Activated CD4-positive, alpha-beta memory T cell treated with anti-CD3 and anti-CD28 coated beads, Interleukin-2, amount 10 ng/mL, durations not matched to agents 7 days and 5 days (primary cell): Measurements from ENCODE around the gene PALD1. TPM values are rescaled to one million over a fixed set of nuclear protein-coding genes. Genes with fewer than 3 reads are reported as not detected.

ENCODE experiments used
- CTCF ChIA-PET: fragments of 350-600 bp; sonication (Branson Sonifier 250); formaldehyde crosslinking; loops from one replicate; lab custom pipeline; 2021; ENCODE audit warnings: antibody characterized with exemption, inconsistent platforms; lab: Charles Lee
- POLR2A ChIA-PET: fragments of 350-600 bp; sonication (Branson Sonifier 250); formaldehyde crosslinking; loops from one replicate; lab custom pipeline; 2021; ENCODE audit warnings: antibody characterized with exemption; lab: Charles Lee
- DNase-seq: peaks from one replicate; pipeline ENCODE4 v3.0.0-alpha.2; 2020
- H3K27ac Mint-ChIP-seq: one replicate; pipeline ENCODE4 v1.8.0; 2021; ENCODE audit warnings: mild to moderate bottlenecking, mixed read lengths
- H3K27me3 Mint-ChIP-seq: one replicate; pipeline ENCODE4 v1.8.0; 2021; ENCODE audit warnings: mixed read lengths
- H3K36me3 Mint-ChIP-seq: one replicate; pipeline ENCODE4 v1.8.0; 2021; ENCODE audit warnings: low read depth, mixed read lengths
- H3K4me1 Mint-ChIP-seq: one replicate; pipeline ENCODE4 v1.8.0; 2021; ENCODE audit warnings: mixed read lengths
- H3K4me3 Mint-ChIP-seq: one replicate; pipeline ENCODE4 v1.8.0; 2021; ENCODE audit warnings: mild to moderate bottlenecking, mixed read lengths
- H3K9me3 Mint-ChIP-seq: one replicate; pipeline ENCODE4 v1.8.0; 2021; ENCODE audit warnings: mixed read lengths
- total RNA-seq, 2 experiments: library from RNA; stranded (reverse); gene quantifications; one replicate each; pipeline ENCODE4 v1.2.3, GENCODE V29; 2021

PALD1 gene
- total RNA-seq, 2 experiments from 2014 or later, result 0.08 to 0.15 TPM

- Mint-ChIP-seq H3K4me3 (no peak overlapping the region), H3K36me3 (no peaks in the 10 kb centered on the region), H3K27me3 (peaks cover 12% of the 10 kb centered on the region), H3K9me3 (no peaks in the 10 kb centered on the region), H3K27ac (no peak overlapping the region), H3K4me1 (no peaks in the 10 kb centered on the region)
- POLR2A ChIA-PET, result no interaction called here
- no peak for DNase-seq
- CTCF ChIA-PET, result no interaction called here
Observed at GRCh38 chr10:70507966-70508365, 29.4 kb downstream of the PALD1 start.

DNA sequence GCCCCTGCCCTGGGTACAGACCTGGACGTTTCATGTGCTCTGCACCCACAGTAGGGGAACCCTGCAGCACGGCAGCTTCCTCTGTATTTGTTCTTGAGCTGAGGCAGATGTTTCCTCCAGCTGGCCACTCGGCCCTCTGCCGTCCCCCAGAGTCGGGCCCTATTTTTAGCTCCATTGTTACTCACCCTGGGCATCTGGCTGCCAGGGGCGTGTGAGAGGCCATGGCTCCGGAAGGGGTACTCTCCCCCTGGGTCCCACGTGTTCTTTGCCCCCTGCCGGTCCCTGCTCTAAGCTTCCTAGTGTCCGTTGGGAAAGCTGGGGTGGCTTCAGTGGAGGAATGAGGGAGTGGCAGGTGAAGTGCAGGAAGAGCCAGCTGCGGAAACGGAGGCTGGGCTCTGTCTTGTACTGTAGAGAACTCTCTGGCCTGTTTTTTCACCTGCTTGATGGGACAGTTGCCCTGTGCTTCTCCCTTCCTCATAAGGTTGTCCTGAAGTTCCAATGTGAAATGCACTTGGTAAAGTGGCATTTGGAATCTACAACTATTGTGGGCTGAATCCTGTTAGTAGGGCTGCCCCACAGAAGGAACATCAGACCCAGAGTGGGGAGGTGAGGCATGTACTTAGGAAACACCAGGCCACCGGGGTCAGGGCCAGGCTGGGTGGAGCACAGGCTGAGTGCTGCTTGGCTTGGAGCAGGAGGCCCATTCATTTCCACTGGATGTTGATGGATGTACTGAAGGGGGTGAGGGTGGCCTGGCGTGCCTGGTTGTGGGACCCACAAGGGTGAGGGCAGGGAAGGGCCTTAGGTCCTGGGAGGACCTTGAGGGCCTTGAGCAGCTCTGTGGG is 30.6 kb downstream of the PALD1 start:
- ChIA-PET CTCF (no interaction called here), POLR2A (no interaction called here)
- Mint-ChIP-seq H3K4me3 (no peak overlapping the region), H3K4me1 (no peaks in the 10 kb centered on the region), H3K27ac (no peak overlapping the region), H3K36me3 (no peaks in the 10 kb centered on the region), H3K27me3 (peaks cover 13% of the 10 kb centered on the region), H3K9me3 (no peaks in the 10 kb centered on the region)
- DNase-seq, result no peak

- Mint-ChIP-seq H3K27ac (no peak overlapping the region), H3K4me1 (peaks cover 2% of the 10 kb centered on the region), H3K36me3 (no peaks in the 10 kb centered on the region), H3K9me3 (no peaks in the 10 kb centered on the region), H3K27me3 (peaks cover 18% of the 10 kb centered on the region), H3K4me3 (no peak overlapping the region)
- DNase-seq, result no peak
- ChIA-PET CTCF (no interaction called here), POLR2A (no interaction called here)
Observed at GRCh38 chr10:70509757-70510147, 31.2 kb downstream of the PALD1 start.

GRCh38 chr10:70510453-70510852 is 31.9 kb downstream of the PALD1 start:
- H3K4me3 Mint-ChIP-seq, result no peak overlapping the region
- H3K27me3 Mint-ChIP-seq, result peaks cover 25% of the 10 kb centered on the region
- H3K36me3 Mint-ChIP-seq, result no peaks in the 10 kb centered on the region
- CTCF ChIA-PET, result no interaction called here
- no peak overlapping the region for H3K27ac Mint-ChIP-seq
- peaks cover 2% of the 10 kb centered on the region for H3K4me1 Mint-ChIP-seq
- POLR2A ChIA-PET, result no interaction called here
- no peak for DNase-seq
- H3K9me3 Mint-ChIP-seq, result no peaks in the 10 kb centered on the region

DNA sequence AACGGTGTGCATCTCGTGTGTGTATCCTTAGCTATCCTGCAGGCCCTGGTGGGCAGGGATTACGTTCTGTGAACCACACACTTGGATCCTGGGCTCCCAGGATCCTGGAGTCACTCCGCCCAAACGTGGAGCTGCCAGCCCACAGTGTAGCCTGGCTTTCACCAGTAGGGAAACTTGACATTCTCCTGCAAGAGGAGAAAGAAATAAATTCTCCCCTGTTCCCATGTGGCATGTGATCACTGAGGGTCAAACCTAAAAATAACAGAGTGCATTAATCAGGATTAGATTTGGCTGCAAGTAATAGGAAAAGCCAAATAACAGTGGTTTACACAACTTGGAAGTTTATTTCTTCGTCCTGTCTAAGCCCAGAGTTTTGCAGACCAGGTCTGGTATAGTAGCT is 32.3 kb downstream of the PALD1 start:
- no peak for DNase-seq
- H3K9me3 Mint-ChIP-seq, result no peaks in the 10 kb centered on the region
- no peak overlapping the region for H3K4me3 Mint-ChIP-seq
- POLR2A ChIA-PET, result no interaction called here
- H3K36me3 Mint-ChIP-seq, result no peaks in the 10 kb centered on the region
- H3K4me1 Mint-ChIP-seq, result peaks cover 2% of the 10 kb centered on the region
- peaks cover 26% of the 10 kb centered on the region for H3K27me3 Mint-ChIP-seq
- no peak overlapping the region for H3K27ac Mint-ChIP-seq
- CTCF ChIA-PET, result no interaction called here

DNA sequence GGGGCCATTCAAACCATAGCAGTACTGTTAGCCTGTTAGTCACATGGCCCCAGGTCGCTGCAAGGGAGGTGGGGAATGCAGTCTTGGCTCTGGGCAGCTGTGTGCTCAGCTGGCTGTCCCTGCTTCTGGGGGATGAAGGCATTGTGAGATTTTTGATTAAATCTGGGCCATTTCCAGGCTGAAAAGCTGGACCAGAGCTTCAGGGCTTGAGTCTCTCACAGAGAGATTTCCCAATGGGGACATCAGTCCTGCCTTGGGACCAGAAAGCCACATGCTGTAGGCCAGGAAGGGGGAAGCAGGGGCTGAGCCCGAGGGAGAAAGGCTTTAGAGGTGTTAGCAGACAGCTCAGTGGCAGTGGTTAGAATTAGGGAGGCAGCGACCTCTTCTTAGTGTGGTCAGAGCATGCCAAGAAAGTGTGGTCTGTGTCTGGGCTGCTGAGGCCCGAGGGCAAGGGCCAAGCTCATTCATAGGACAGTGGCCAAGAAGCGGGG is 33.6 kb downstream of the PALD1 start:
- Mint-ChIP-seq H3K27me3 (peaks cover 26% of the 10 kb centered on the region), H3K9me3 (no peaks in the 10 kb centered on the region), H3K4me3 (no peak overlapping the region), H3K4me1 (peaks cover 2% of the 10 kb centered on the region), H3K36me3 (no peaks in the 10 kb centered on the region), H3K27ac (no peak overlapping the region)
- POLR2A ChIA-PET, result no interaction called here
- no peak for DNase-seq
- CTCF ChIA-PET, result no interaction called here

GRCh38 chr10:70513848-70514309 is 35.3 kb downstream of the PALD1 start:
- peaks cover 29% of the 10 kb centered on the region for H3K27me3 Mint-ChIP-seq
- DNase-seq, result no peak
- no peaks in the 10 kb centered on the region for H3K9me3 Mint-ChIP-seq
- H3K36me3 Mint-ChIP-seq, result no peaks in the 10 kb centered on the region
- ChIA-PET CTCF (no interaction called here), POLR2A (no interaction called here)
- H3K27ac Mint-ChIP-seq, result no peak overlapping the region
- H3K4me1 Mint-ChIP-seq, result peaks cover 2% of the 10 kb centered on the region
- no peak overlapping the region for H3K4me3 Mint-ChIP-seq

- peaks cover 2% of the 10 kb centered on the region for H3K4me1 Mint-ChIP-seq
- ChIA-PET CTCF (no interaction called here), POLR2A (no interaction called here)
- DNase-seq, result no peak
- peaks cover 29% of the 10 kb centered on the region for H3K27me3 Mint-ChIP-seq
- no peak overlapping the region for H3K4me3 Mint-ChIP-seq
- H3K36me3 Mint-ChIP-seq, result no peaks in the 10 kb centered on the region
- no peak overlapping the region for H3K27ac Mint-ChIP-seq
- H3K9me3 Mint-ChIP-seq, result no peaks in the 10 kb centered on the region
Observed at GRCh38 chr10:70514591-70514990, 36.0 kb downstream of the PALD1 start.

- CTCF ChIA-PET, result interaction anchor here (1.5 kb wide), 1 partner anchor 54 kb away, joined by 6 read pairs; no protein-coding TSS in a partner anchor
- no peaks in the 10 kb centered on the region for H3K36me3 Mint-ChIP-seq
- H3K4me3 Mint-ChIP-seq, result no peak overlapping the region
- H3K27me3 Mint-ChIP-seq, result peaks cover 29% of the 10 kb centered on the region
- DNase-seq, result no peak
- H3K27ac Mint-ChIP-seq, result no peak overlapping the region
- no peaks in the 10 kb centered on the region for H3K9me3 Mint-ChIP-seq
- H3K4me1 Mint-ChIP-seq, result peaks cover 2% of the 10 kb centered on the region
- POLR2A ChIA-PET, result no interaction called here
Observed at GRCh38 chr10:70515035-70515667, 36.6 kb downstream of the PALD1 start.

GRCh38 chr10:70518695-70519094 is 40.1 kb downstream of the PALD1 start:
- ChIA-PET CTCF (no interaction called here), POLR2A (no interaction called here)
- no peak for DNase-seq
- Mint-ChIP-seq H3K4me3 (no peak overlapping the region), H3K4me1 (peaks cover 2% of the 10 kb centered on the region), H3K27ac (no peak overlapping the region), H3K27me3 (peaks cover 16% of the 10 kb centered on the region), H3K9me3 (no peaks in the 10 kb centered on the region), H3K36me3 (no peaks in the 10 kb centered on the region)

DNA sequence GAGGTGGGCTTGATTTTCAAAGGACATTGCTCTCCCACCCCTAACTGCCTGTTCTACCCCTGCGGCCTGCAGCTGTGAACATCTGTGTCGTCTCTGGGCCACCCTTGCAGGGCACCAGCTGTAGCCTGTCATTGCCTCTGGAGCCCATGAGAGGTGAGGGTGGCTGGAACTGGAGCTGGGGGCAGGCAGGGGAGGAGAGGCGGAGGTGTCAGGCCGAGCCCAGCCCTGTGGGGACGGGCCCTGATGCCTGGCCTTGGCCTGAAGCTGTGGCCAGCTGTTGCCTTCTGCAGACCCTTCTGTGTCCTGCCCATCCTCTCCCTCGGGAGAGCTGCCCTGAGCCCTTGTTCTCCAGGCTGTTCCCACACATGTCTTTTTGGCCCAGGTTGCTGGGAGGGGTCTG is 44.5 kb downstream of the PALD1 start:
- no peaks in the 10 kb centered on the region for H3K4me1 Mint-ChIP-seq
- ChIA-PET POLR2A (no interaction called here), CTCF (no interaction called here)
- peaks cover 3% of the 10 kb centered on the region for H3K27me3 Mint-ChIP-seq
- DNase-seq, result no peak
- no peak overlapping the region for H3K4me3 Mint-ChIP-seq
- no peak overlapping the region for H3K27ac Mint-ChIP-seq
- no peaks in the 10 kb centered on the region for H3K9me3 Mint-ChIP-seq
- no peaks in the 10 kb centered on the region for H3K36me3 Mint-ChIP-seq

DNA sequence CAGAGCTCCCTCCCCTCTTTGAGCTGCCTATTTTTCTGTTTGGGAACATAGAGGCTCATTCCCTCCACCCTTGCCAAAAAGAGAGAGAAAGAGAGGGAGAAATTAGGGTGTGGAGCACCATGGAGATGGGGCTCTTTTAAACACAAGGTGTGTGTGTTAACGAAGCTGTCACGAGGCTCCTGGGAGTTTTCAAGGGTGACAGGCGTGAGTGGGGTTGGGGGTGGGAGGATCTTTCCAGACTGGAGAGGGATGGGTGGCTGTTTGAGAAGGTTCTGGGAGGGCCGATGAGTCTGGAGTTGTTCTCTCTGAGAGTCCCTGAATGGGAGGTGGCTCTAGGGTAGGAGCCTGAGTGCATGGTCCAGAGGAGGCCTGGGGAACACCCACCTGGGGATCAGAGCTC is 45.0 kb downstream of the PALD1 start:
- Mint-ChIP-seq H3K4me3 (no peak overlapping the region), H3K4me1 (no peaks in the 10 kb centered on the region), H3K36me3 (no peaks in the 10 kb centered on the region), H3K27ac (no peak overlapping the region), H3K27me3 (no peaks in the 10 kb centered on the region), H3K9me3 (no peaks in the 10 kb centered on the region)
- no peak for DNase-seq
- ChIA-PET POLR2A (no interaction called here), CTCF (no interaction called here)

- no peak overlapping the region for H3K27ac Mint-ChIP-seq
Observed at GRCh38 chr10:70528314-70528713, 49.7 kb downstream of the PALD1 start.

More at GRCh38 chr10:70528314-70528713, 49.7 kb downstream of the PALD1 start:
- no peak for DNase-seq
- POLR2A ChIA-PET, result no interaction called here
- Mint-ChIP-seq H3K36me3 (no peaks in the 10 kb centered on the region), H3K4me3 (no peak overlapping the region), H3K9me3 (no peaks in the 10 kb centered on the region), H3K4me1 (no peaks in the 10 kb centered on the region), H3K27me3 (no peaks in the 10 kb centered on the region)
- CTCF ChIA-PET, result interaction anchor here (1.1 kb wide), 1 partner anchor 20 kb away, joined by 3 read pairs; no protein-coding TSS in a partner anchor
